NT2/D1 (cell line): ENCODE data around the gene AZIN2.

Experiments used
- YY1 ChIP-seq: IDR thresholded peaks from 2 replicates; pipeline ENCODE4 v1.6.1; 2011; ENCODE audit not compliant: insufficient read length, insufficient read depth
- ZNF274 ChIP-seq: IDR thresholded peaks from 2 replicates; pipeline ENCODE4 v1.6.1; 2011; ENCODE audit warnings: mild to moderate bottlenecking, low read depth, low read length

DNA sequence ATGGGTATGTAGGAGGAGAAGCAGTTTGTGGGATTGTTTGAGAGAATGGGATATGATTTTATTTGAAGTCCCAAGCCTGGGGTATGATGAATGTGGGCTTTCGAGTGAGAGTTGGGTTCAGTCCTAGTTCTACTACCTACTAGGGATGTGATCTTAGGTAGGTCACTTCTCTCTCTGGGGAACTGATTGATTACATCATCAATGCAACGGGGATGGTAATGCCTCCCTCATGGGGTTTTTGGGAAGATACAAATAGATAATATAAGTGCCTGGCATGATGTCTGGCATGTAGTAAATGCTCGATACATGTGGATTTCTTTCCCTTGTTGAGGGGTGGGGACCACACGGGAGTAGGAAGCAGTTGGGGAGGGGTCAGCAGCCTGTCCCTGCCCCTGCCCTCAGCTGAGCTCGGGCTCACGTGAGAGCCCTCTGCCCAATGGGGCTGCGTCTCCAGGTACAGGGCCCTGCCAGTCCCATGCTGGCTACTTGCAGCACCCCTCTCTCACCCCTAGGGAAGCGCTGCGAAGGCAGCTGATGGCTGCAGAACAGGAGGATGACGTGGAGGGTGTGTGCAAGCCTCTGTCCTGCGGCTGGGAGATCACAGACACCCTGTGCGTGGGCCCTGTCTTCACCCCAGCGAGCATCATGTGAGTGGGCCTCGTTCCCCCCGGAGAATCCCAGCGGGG is 38.7 kb downstream of the AZIN2 start:
- TF ChIP-seq ZNF274 (no peak), YY1 (no peak)
